Measurements from ENCODE around the gene SH3RF3. TPM values are rescaled to one million over a fixed set of nuclear protein-coding genes. Genes with fewer than 3 reads are reported as not detected.

Gene SH3RF3
- total and polyA plus RNA-seq, 2 of the 13 experiments (the other 11 are each of a cell fraction or from before 2014, with no cell fraction given), result 0.04 TPM; not detected in 1

GRCh38 chr2:109213646-109214433, 84.8 kb downstream of the SH3RF3 start (continued):
- no peak for TF ChIP-seq ZSCAN31 (CRISPR knock-in tag; IDR thresholded peaks at IDR 0.05; ENCODE audit: low read depth)
- TF ChIP-seq BCL3 (CRISPR knock-in tag; IDR thresholded peaks at IDR 0.05), result 0 out of 2 replicates have a peak, but pooled peaks have one; percentile 31

GRCh38 chr2:109214651-109215371, 85.8 kb downstream of the SH3RF3 start:
- FAIRE-seq, result no peak
- WGBS (ENCODE audit: low lambda C conversion rate), result 77% methylated on average over 11 of the region's 11 CpGs
- intact Hi-C loops (cut with micrococcal nuclease; ENCODE audit: unreplicated experiment) (loop anchor here (5.0 kb wide), 1 partner anchor 1662 kb away; no protein-coding TSS in a partner anchor), in situ Hi-C loops (cut with HindIII; ENCODE audit: extremely low pct_ligation_motif_present, low pct_unique_long_range_greater_than_20kb) (no loop called here)
- H4K20me1 ChIP-seq (ENCODE audit: insufficient read depth, low read length), result no peaks in the 10 kb centered on the region
- no peaks in the 10 kb centered on the region for H3K79me2 ChIP-seq (ENCODE audit: insufficient read depth, low read length)
- no peak overlapping the region for H3K4me3 ChIP-seq (replicated peaks in 1 of 3; ENCODE audit: insufficient read depth in 1 of 3, low read depth in 2 of 3, low read length in 3 of 3)
- H3K36me3 ChIP-seq (replicated peaks in 1 of 2; ENCODE audit: control insufficient read depth in 1 of 2, insufficient read depth in 2 of 2, low read length in 2 of 2), result no peaks in the 10 kb centered on the region
- no peak for DNase-seq (ENCODE audit: low spot score)
- ATAC-seq, result no peak
- H2AFZ ChIP-seq (ENCODE audit: low read length), result no peak overlapping the region
- H3K9me3 ChIP-seq (ENCODE audit: low read length), result no peaks in the 10 kb centered on the region
- peaks cover 36% of the 10 kb centered on the region for H3K4me1 ChIP-seq (ENCODE audit: insufficient read depth, low read length)
- ChIA-PET CTCF (ENCODE audit: low intra/inter-chr PET ratio, low total read pairs) (no interaction called here), POLR2A (no interaction called here)
- TF ChIP-seq GPN1 (CRISPR knock-in tag; IDR thresholded peaks at IDR 0.05; ENCODE audit: borderline replicate concordance) (no peak), ZMAT5 (CRISPR knock-in tag; IDR thresholded peaks at IDR 0.05; ENCODE audit: borderline replicate concordance, low read depth) (no peak), ZNF770 (CRISPR knock-in tag; IDR thresholded peaks at IDR 0.05) (no peak), ZNF768 (CRISPR knock-in tag; IDR thresholded peaks at IDR 0.05) (peak; percentile 57)
- no peak overlapping the region for H3K9ac ChIP-seq (ENCODE audit: insufficient read depth, low read depth, low read length)
- H3K27ac ChIP-seq (ENCODE audit: extremely low read length, insufficient read depth, low read length), result no peak overlapping the region
- H3K4me2 ChIP-seq (ENCODE audit: low read depth, low read length), result no peak overlapping the region
- H3K27me3 ChIP-seq (ENCODE audit: control insufficient read depth in 1 of 2, insufficient read depth in 2 of 2, low read length in 2 of 2), result peaks cover 0 to 9% of the 10 kb centered on the region in 2 experiments; a peak in 2 of 5 replicates
- no TSS peak for BruUV-seq (replicated peaks)
